H1 (cell line): ENCODE measurements around the gene SP5. TPM values are rescaled to one million over a fixed set of nuclear protein-coding genes. Genes with fewer than 3 reads are reported as not detected.
"Not testable (repeated sequence)": the region's sequence is repeated elsewhere in the genome, so short reads cannot be mapped to it uniquely, and the experiment has no call there.

ENCODE experiments used
- CTCF ChIA-PET: fragments of 300-600 bp; sonication (Branson Sonifier 250); formaldehyde crosslinking; loops from one replicate; lab custom pipeline; 2021; ENCODE audit not compliant: partially characterized antibody; lab: Charles Lee
- POLR2A ChIA-PET: fragments of 300-600 bp; sonication (Branson Sonifier 250); formaldehyde crosslinking; loops from one replicate; lab custom pipeline; 2021; ENCODE audit warnings: inconsistent platforms; ENCODE audit not compliant: partially characterized antibody; lab: Charles Lee
- DNase-seq, 2 experiments: peaks; one replicate each; pipeline versions ENCODE4 v3.0.0 to v3.0.0-alpha.2; 2010 to 2022; ENCODE audit warnings: low spot score in 2 of 2, low read depth in 1 of 2, mixed read lengths in 1 of 2
- FAIRE-seq: peaks from 2 replicates; lab custom pipeline; 2011; peaks lifted over from hg19 to GRCh38; lab: Jason Lieb, UNC
- H2AFZ ChIP-seq: 2 replicates; pipeline ENCODE4 v1.8.1; 2012; ENCODE audit warnings: low read length, inconsistent platforms
- H2AK5ac ChIP-seq: 2 replicates; pipeline ENCODE4 v1.6.1; 2013; ENCODE audit warnings: low read depth, low read length
- H2BK120ac ChIP-seq: replicated peaks from 2 replicates; pipeline ENCODE3; 2013; ENCODE audit warnings: low read depth, low read length, inconsistent platforms
- H2BK12ac ChIP-seq: 2 replicates; pipeline ENCODE4 v1.6.1; 2013; ENCODE audit warnings: low read depth, low read length
- H2BK15ac ChIP-seq: 2 replicates; pipeline ENCODE4 v1.6.1; 2013; ENCODE audit warnings: low read length
- H2BK20ac ChIP-seq: 2 replicates; pipeline ENCODE4 v1.6.1; 2013; ENCODE audit warnings: low read length
- H2BK5ac ChIP-seq: 2 replicates; pipeline ENCODE4 v1.6.1; 2013; ENCODE audit warnings: low read depth, low read length
- H3K14ac ChIP-seq: 2 replicates; pipeline ENCODE4 v1.6.1; 2013; ENCODE audit warnings: inconsistent platforms; ENCODE audit not compliant: insufficient read length
- H3K18ac ChIP-seq: 2 replicates; pipeline ENCODE4 v1.6.1; 2013; ENCODE audit warnings: low read length; ENCODE audit errors: extremely low read depth
- H3K23ac ChIP-seq: 2 replicates; pipeline ENCODE4 v1.6.1; 2013; ENCODE audit warnings: inconsistent platforms; ENCODE audit not compliant: insufficient read length
- H3K23me2 ChIP-seq: 2 replicates; pipeline ENCODE4 v1.6.1; 2013; ENCODE audit warnings: low read depth, low read length
- H3K27ac ChIP-seq: 2 replicates; pipeline ENCODE4 v1.6.1; 2011; ENCODE audit warnings: low read depth, low read length, inconsistent platforms
- H3K27me3 ChIP-seq, 4 experiments: replicated peaks in 1 of 4; 1 replicate in 1 of 4; 2 replicates in 3 of 4; pipeline versions ENCODE4 v1.6.1 to v1.8.1; 2011 to 2013; ENCODE audit warnings: low read length in 3 of 4, mild to moderate bottlenecking in 3 of 4, inconsistent platforms in 2 of 4, mixed read lengths in 2 of 4, moderate library complexity in 1 of 4; ENCODE audit not compliant: control insufficient read depth in 3 of 4, insufficient read depth in 3 of 4; ENCODE audit errors: extremely low read depth in 1 of 4
- H3K36me3 ChIP-seq, 4 experiments: 2 replicates each; pipeline versions ENCODE4 v1.6.1 to v1.8.1; 2011 to 2013; ENCODE audit warnings: mild to moderate bottlenecking in 4 of 4, low read length in 3 of 4, moderate library complexity in 2 of 4, control low read depth in 1 of 4, inconsistent platforms in 1 of 4; ENCODE audit not compliant: insufficient read depth in 4 of 4, control insufficient read depth in 2 of 4
- H3K4ac ChIP-seq: replicated peaks from 2 replicates; pipeline ENCODE3; 2013; ENCODE audit warnings: low read length, low read depth, mixed read lengths, inconsistent platforms; ENCODE audit not compliant: insufficient read length
- H3K4me1 ChIP-seq, 4 experiments: replicated peaks in 1 of 4; 1 replicate in 1 of 4; 2 replicates in 3 of 4; pipeline versions ENCODE4 v1.6.1 to v1.8.1; 2011 to 2013; ENCODE audit warnings: low read length in 3 of 4, inconsistent platforms in 2 of 4, mixed read lengths in 1 of 4; ENCODE audit not compliant: insufficient read depth in 4 of 4, control insufficient read depth in 3 of 4
- H3K4me2 ChIP-seq, 2 experiments: 2 replicates each; pipeline versions ENCODE4 v1.6.1 to v1.8.1; 2011 to 2013; ENCODE audit warnings: low read depth in 2 of 2, low read length in 2 of 2, control low read depth in 1 of 2, inconsistent platforms in 1 of 2, mild to moderate bottlenecking in 1 of 2; ENCODE audit not compliant: insufficient read depth in 1 of 2
- H3K4me3 ChIP-seq, 4 experiments: fragments of 200-600, 300-600 bp in 1 of 4; sonication (generic), shearing (Covaris generic), sonication (Bioruptor Twin) in 1 of 4; 2 replicates each; pipeline versions ENCODE4 v1.5.1 to v1.8.1; 2011 to 2016; ENCODE audit warnings: low read length in 4 of 4, low read depth in 3 of 4, control low read depth in 2 of 4, inconsistent platforms in 2 of 4, mild to moderate bottlenecking in 2 of 4, mixed read lengths in 1 of 4, moderate library complexity in 1 of 4; ENCODE audit not compliant: insufficient read depth in 2 of 4; ENCODE audit errors: extremely low read depth in 1 of 4
- H3K56ac ChIP-seq: replicated peaks from 2 replicates; pipeline ENCODE3; 2013; ENCODE audit warnings: low read depth, mild to moderate bottlenecking, mixed read lengths, low read length, inconsistent platforms; ENCODE audit not compliant: insufficient read length
- H3K79me1 ChIP-seq: 2 replicates; pipeline ENCODE4 v1.6.1; 2013; ENCODE audit warnings: low read depth, low read length, control low read depth
- H3K79me2 ChIP-seq, 2 experiments: 2 replicates each; pipeline versions ENCODE4 v1.6.1 to v1.8.1; 2012 to 2013; ENCODE audit warnings: low read length in 2 of 2, mild to moderate bottlenecking in 2 of 2, inconsistent platforms in 1 of 2; ENCODE audit not compliant: insufficient read depth in 2 of 2, control insufficient read depth in 1 of 2
- H3K9ac ChIP-seq, 4 experiments: replicated peaks in 1 of 4; 1 replicate in 1 of 4; 2 replicates in 3 of 4; pipeline versions ENCODE4 v1.6.1 to v1.8.1; 2011 to 2013; ENCODE audit warnings: low read depth in 3 of 4, low read length in 3 of 4, control low read depth in 2 of 4, mild to moderate bottlenecking in 2 of 4, moderate library complexity in 2 of 4, inconsistent platforms in 1 of 4; ENCODE audit errors: extremely low read depth in 1 of 4
- H3K9me3 ChIP-seq, 2 experiments: 2 replicates each; pipeline versions ENCODE4 v1.6.1 to v1.8.1; 2012 to 2013; ENCODE audit warnings: mild to moderate bottlenecking in 2 of 2, moderate library complexity in 2 of 2, control low read depth in 1 of 2, inconsistent platforms in 1 of 2, low read depth in 1 of 2, low read length in 1 of 2, mixed read lengths in 1 of 2; ENCODE audit not compliant: insufficient read depth in 2 of 2
- H4K20me1 ChIP-seq, 2 experiments: replicated peaks in 1 of 2; 2 replicates each; pipeline versions ENCODE3 to v1.8.1; 2011 to 2013; ENCODE audit warnings: inconsistent platforms in 2 of 2, low read length in 2 of 2, mild to moderate bottlenecking in 1 of 2; ENCODE audit not compliant: insufficient read depth in 2 of 2, control insufficient read depth in 1 of 2
- H4K5ac ChIP-seq: 2 replicates; pipeline ENCODE4 v1.6.1; 2013; ENCODE audit warnings: low read length, low read depth, mixed read lengths, inconsistent platforms; ENCODE audit not compliant: insufficient read length
- H4K8ac ChIP-seq: 2 replicates; pipeline ENCODE4 v1.8.0; 2013; ENCODE audit warnings: mild to moderate bottlenecking, moderate library complexity, low read length, inconsistent platforms; ENCODE audit not compliant: insufficient read depth; ENCODE audit errors: extremely low read depth
- H4K91ac ChIP-seq: replicated peaks from 2 replicates; pipeline ENCODE3; 2013; ENCODE audit warnings: low read length, mixed read lengths, inconsistent platforms; ENCODE audit not compliant: insufficient read length
- polyA plus RNA-seq, 7 experiments: library from polyadenylated mRNA; depleted of rRNA in 3 of 7; stranded (reverse) in 5 of 7; unstranded in 2 of 7; fragments of >200 nt in 5 of 7; fragments of 200-250 nt in 2 of 7; gene quantifications; 1 replicate in 5 of 7; 2 replicates in 1 of 7; 4 replicates in 1 of 7; pipeline versions ENCODE4 v1.2.1 to v1.2.3, GENCODE V29; 2011 to 2013; ENCODE audit warnings: missing spikeins in 2 of 7, mixed read lengths in 2 of 7
- total RNA-seq: library from RNA; stranded (reverse); fragmentation: NEBNext Ultra II Directional; extraction: Animal tissue kit (Norgen Biotek cat#: 25700); gene quantifications from 2 replicates; pipeline ENCODE4 v1.2.1, GENCODE V29; 2021

SP5 gene
- total and polyA plus RNA-seq, 2 of the 8 experiments (the other 6 are each of a cell fraction or from before 2014, with no cell fraction given) = 0.17 TPM; not detected in 1

DNA sequence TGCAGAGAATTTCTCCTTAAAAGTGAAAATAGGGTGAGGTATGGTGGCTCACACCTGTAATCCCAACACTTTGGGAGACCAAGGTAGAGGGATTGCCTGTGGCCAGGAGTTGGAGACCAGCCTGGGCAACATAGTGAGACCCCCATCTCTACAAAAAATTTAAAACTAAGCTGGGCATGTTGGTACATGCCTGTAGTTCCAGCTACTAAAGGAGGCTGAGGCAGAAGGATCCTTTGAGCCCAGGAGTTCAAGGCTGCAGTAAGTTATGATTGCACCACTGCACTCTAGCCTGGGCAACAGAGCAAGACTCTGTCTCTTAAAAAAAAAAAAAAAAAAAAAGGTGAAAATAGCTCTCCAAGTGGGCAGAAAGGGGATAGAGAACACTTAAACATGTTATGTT, 40.9 kb upstream of the SP5 start:
- H3K56ac ChIP-seq, FAIRE-seq, H2AK5ac ChIP-seq, H4K5ac ChIP-seq, H3K79me2 ChIP-seq, H3K4me2 ChIP-seq, H3K27me3 ChIP-seq, H2BK120ac ChIP-seq, DNase-seq, H4K20me1 ChIP-seq, H2AFZ ChIP-seq, H2BK12ac ChIP-seq, H2BK5ac ChIP-seq, H3K4me3 ChIP-seq, H4K8ac ChIP-seq, H3K23me2 ChIP-seq, POLR2A ChIA-PET, H3K14ac ChIP-seq, H2BK20ac ChIP-seq, H3K4me1 ChIP-seq, H3K18ac ChIP-seq, H4K91ac ChIP-seq, H3K23ac ChIP-seq, H2BK15ac ChIP-seq, H3K27ac ChIP-seq, H3K4ac ChIP-seq, H3K36me3 ChIP-seq, H3K79me1 ChIP-seq, H3K9ac ChIP-seq, H3K9me3 ChIP-seq: not testable (repeated sequence)
- CTCF ChIA-PET = interaction anchor here (0.6 to 3.5 kb wide), 5 partner anchors 15 to 353 kb away, joined by 3 to 9 read pairs (median 3); no protein-coding TSS in a partner anchor
